GM19099 (cell line): ENCODE data around the gene RBM45.

ENCODE experiments used
- POLR2A ChIP-seq: IDR thresholded peaks from 3 replicates; pipeline ENCODE4 v1.6.1; 2011; ENCODE audit warnings: low read depth; ENCODE audit not compliant: insufficient read length; ENCODE audit errors: extremely low read depth

The RBM45 gene, protein sequence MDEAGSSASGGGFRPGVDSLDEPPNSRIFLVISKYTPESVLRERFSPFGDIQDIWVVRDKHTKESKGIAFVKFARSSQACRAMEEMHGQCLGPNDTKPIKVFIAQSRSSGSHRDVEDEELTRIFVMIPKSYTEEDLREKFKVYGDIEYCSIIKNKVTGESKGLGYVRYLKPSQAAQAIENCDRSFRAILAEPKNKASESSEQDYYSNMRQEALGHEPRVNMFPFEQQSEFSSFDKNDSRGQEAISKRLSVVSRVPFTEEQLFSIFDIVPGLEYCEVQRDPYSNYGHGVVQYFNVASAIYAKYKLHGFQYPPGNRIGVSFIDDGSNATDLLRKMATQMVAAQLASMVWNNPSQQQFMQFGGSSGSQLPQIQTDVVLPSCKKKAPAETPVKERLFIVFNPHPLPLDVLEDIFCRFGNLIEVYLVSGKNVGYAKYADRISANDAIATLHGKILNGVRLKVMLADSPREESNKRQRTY

DNA sequence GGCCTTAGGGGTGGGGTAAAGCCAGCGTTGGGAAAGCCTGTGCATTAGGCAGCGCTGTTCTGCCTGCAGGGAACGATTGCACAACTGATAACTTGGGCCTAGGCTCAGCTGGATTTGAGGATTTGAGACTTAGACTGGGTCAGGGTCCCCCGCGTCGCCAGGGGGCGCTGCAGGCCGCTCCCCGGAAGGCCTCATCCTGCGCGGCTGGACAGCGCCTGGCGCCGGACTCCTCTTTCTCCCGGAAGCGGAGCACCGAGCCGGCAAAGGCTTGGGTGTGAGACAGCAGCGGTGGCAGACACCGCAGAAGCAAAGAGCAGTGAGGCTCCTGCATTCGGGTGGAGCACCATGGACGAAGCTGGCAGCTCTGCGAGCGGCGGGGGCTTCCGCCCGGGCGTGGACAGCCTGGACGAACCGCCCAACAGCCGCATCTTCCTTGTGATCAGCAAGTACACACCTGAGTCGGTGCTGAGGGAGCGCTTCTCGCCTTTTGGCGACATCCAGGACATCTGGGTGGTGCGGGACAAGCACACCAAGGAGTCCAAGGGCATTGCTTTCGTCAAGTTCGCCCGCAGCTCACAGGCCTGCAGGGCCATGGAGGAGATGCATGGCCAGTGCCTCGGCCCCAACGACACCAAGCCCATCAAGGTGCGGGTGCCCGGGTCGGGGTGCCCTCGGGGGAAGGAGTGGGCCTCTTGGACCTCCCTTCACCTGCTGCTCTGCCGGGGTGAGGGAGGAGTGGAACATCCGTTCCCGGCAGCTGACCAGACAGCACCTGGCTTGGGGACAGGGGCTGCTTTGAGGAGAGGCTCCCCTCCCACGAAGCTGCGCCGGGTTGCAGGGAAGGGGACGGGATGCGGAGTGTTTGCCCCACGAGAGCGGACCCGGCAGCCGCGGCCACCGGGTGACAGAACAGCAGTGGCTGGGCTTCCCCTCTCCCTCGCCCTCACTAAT, at the start of gene RBM45:
RBM45 (plus strand) TSS at position 236 of the 951 bp plus-strand sequence; CDS start at position 346, 110 bp downstream.
- TF ChIP-seq POLR2A: peak; percentile 95

DNA sequence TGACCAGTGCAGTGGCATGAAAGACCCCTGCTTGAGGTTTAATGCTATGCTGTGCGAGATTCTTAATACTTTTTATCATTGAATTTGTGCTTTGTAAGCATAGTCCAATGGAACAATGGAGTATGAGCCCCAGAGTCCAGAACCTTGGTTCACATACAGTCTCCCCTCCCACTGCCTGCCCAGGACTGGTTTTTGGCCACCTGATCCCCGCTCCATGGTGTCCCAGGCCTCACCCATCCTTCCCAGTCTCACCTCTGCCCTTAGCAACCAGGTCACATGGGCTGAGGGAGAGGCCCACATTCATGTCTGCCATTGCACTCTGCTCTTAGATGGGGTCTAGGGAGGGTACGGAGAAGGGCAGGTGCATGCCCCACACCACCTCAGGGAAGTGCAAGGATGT, 45.9 kb upstream of the RBM45 start:
- TF ChIP-seq POLR2A: no peak

DNA sequence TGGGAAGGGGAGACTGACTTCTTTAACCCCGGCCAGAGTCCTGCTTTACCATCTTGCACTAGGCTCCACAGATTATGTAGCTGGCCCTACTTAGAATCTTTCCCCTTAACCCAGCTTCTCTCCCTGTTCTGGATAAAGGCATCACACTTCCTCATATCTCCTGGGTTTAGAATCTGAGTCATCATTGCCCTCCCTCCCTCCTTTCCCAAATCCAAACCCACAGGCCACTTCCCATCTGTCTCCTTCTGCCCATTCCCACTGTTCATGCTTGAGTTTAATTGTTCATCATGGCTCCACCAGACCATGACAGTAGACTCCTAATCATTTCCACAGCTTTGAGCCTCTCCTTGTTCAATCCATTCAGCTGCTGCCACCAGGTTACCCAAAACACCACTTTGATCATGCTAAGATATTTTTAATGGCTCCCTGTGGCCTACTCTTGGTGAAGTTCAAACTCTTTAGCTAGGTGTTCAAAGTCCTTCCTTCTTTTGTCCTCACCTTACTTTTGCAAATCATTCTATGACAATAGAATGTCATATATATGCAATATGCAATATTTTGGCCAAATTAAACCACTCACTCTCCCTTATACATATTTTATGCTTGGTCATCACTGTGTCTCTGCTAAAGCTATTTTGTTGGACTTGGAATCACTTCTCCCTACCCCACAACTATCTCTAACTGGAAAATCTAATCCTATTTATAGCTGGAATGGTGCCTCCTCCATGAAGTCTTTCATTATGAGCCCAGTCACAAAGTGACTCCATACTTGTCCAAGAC, 45.2 kb upstream of the RBM45 start:
- no peak for TF ChIP-seq POLR2A

DNA sequence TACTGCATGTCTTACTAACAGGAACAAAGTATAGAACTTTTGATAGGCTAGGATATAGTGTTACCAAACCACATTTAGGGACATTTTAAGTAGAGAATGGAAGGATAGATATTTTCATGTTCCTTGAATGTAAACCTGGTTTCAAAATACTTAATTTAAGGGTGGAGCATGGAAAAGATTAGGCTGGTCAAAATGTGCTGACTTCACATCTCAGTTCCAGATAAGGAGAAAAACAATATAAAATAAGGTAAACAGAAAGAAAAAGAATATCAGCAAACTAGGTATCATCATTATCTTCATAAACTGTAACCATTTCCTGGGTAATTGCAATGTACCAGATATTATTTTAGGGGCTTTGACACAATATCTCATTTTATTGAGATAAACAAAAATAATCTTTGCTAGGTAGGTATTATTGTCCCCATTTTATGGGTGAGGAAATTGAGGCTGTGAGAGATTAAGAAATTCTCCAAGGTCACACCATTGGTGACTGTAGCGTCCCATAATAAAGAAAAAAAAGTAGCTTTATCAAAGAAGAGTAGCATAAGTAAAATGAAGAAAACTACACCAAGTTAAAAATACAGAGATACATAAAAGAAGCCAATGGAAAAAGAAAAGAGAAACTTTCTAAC, 43.3 kb upstream of the RBM45 start:
- TF ChIP-seq POLR2A: no peak

DNA sequence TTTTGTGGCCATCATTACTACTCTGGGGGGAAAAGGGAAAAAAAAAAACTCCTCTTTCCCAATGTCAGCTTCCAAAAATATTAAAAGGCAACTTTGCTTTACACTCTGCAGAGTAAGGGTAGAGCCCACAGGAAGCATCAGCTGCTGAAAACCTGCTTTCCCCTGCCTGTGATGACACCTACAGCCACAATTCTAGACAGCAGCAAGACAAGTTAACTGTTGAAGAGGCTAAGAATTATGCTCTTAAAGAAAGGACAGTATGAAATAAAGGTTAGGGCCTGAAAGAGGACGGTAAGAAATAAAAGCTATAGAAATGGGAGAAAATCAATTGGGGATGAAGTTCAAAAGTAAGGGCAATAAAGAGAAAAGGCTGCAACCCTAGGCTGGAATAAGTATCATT, 42.7 kb upstream of the RBM45 start:
- no peak for TF ChIP-seq POLR2A

DNA sequence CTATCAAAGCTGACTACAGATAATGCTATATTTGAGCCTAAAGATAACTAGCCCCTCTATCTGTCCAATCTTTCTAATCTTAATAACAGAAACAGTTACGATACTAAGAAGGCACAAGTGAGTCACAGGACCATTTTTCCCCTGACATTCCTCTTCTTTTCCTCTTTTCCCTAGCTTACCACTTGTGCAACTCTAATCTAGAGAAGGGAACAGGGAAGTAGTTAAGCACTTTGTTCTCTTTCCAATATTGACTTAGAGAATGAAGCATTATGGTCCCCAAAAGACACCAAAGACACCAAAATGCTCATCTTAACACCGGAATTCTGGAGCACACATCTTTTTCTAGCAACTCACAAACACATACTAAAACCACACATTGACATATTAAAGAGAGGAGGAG, 41.4 kb upstream of the RBM45 start:
- no peak for TF ChIP-seq POLR2A

- TF ChIP-seq POLR2A: no peak
Observed at GRCh38 chr2:178072000-178072382, 40.2 kb upstream of the RBM45 start.

DNA sequence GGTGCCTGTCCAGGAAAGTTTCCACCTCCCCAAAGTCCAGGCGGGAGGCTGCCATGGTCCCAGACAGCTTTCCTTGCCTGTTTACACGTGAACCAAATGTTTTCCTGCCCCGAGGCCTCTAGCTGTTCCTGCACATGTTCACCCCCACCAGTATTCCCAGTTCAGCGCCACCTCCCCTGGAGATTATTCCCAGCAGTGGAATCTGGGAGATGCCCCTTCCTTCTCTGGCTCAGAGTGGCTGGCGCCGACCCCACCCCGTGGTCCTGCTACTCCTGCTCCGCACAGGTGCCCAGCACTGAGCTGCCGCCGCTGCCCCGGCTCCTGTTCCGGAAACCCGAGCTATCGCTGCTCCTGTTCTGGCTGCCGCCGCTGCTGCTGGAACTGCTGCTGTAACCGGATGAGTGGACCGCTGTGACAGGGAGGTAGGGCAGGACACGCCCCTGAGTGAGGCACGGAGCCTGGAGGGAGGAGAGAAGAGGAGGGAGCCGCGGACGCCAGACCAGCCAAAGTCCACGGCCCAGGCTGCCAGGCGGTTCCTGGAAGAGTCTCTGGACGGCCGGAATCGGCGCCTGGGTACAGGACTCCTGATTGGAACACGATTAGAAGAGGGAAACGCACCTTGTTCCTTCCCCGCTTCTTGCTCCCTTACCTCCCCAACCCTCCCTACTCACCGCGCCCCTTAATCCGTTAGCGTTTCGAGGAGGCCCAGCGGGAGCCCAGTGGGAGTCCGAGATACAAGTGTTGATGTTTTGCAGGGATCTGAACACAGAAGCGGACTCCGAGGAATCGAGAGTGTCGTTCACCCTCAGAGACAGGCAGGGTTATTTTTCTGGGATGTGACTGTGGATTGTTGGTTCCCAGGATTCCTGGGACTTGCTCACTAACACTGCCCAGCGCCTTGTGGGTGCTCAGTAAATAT, 39.6 kb upstream of the RBM45 start, which contains the start of gene PDE11A:
PDE11A (minus strand) TSS at position 395 of the 919 bp plus-strand sequence; CDS start at position 55, 340 bp downstream.
- no peak for TF ChIP-seq POLR2A

GRCh38 chr2:178074123-178075005, 37.9 kb upstream of the RBM45 start:
- no peak for TF ChIP-seq POLR2A

DNA sequence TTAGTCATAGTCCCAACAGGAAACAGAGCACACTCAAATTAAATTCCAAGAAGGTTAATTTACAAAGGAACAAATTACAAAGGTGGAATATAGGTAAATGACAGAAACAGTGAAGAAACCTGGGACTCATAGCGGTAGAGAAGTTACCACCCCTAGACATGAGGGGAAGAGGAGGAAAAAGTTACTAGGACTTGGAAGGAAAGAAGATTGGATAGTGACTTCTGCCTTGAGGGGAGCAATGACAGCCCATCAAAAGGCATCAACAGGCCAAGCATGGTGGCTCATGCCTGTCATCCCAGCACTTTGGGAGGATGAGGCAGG, 37.3 kb upstream of the RBM45 start:
- TF ChIP-seq POLR2A: no peak

DNA sequence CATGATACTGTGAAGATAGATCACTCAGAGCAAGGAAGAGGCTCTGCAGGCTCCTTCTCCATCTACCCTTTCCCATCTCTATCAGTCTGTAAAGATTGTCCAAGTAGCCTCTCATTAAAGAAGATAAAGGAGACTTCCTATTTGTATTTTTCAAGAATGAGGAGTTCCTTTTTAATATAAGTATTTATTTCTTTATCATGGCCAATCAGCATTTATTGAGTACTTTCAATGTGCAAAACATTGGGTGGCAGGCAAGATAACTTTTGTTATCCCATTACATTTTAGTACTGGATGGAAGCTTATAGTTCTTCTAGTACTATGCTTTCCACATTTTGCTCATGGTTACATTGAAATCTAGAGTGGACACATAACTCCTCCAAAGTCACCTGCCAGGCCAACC, 36.1 kb upstream of the RBM45 start:
- no peak for TF ChIP-seq POLR2A

DNA sequence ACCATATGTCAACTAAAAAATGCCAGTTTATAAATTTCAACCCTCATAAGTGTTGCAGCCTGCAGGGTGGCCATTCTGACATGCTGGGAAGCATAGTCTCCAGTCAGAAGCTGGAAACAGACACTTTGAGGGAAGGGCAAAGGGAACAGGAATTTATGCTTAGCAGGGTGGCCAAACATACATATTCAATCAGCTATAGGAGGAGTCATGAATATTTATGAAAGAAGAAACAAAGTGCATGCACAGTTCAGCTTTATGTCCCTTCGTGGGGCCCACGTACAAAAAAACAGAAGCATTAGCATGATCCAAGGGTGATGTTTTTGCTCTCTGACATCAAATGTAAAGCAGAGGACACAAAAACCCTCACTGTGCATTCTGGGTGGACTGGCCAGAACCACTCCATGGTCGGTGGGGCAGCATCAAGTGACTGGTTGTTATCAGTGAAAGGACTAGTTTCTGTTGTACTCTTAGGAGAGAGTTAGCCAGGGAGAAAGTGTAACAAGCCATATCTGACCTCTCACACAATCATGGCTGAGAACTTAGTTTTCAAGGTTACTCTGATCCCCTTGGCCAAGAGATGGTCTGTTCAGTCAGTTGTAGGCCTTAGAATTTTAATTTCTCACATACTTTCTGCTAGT, 29.7 kb upstream of the RBM45 start:
- TF ChIP-seq POLR2A: no peak
